ENCODE measurements around the gene TMEM108.

TMEM108 gene

DNA sequence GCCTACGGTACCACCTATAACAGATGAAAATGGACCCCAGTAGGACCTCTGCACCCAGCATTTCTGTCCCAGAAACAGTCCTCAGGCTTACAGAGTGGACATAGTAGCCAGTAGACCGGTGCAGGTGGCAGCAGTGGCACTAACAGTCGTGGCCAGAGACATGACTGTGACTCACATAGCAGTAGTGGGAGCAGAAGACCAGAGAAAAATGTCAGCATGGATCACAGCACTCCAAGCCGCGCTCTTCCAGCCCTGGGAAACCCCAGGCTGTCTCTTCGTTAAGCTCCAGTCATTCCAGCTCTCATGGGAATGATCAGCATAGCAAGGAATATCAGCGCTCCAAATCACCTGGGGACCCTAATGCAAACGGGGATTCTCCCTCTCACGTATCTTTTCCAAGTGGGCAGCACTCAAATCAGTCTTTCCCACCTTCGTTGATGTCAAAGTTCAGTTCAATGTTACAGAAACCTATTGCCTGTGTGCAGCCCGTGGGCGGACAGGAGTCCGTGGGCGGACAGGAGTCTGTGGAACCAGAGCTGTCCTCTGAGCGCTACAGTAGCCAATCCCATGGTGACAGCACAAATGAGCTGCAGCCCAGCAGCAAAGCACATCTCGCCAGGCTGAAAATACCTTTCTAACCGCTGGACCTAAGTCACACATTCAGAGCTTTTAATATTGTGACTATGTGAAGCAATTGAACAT, 372.2 kb downstream of the TMEM108 start:
- DNase-seq (ENCODE audit: low read depth in 3 of 3, low spot score in 1 of 3) = no peak

DNA sequence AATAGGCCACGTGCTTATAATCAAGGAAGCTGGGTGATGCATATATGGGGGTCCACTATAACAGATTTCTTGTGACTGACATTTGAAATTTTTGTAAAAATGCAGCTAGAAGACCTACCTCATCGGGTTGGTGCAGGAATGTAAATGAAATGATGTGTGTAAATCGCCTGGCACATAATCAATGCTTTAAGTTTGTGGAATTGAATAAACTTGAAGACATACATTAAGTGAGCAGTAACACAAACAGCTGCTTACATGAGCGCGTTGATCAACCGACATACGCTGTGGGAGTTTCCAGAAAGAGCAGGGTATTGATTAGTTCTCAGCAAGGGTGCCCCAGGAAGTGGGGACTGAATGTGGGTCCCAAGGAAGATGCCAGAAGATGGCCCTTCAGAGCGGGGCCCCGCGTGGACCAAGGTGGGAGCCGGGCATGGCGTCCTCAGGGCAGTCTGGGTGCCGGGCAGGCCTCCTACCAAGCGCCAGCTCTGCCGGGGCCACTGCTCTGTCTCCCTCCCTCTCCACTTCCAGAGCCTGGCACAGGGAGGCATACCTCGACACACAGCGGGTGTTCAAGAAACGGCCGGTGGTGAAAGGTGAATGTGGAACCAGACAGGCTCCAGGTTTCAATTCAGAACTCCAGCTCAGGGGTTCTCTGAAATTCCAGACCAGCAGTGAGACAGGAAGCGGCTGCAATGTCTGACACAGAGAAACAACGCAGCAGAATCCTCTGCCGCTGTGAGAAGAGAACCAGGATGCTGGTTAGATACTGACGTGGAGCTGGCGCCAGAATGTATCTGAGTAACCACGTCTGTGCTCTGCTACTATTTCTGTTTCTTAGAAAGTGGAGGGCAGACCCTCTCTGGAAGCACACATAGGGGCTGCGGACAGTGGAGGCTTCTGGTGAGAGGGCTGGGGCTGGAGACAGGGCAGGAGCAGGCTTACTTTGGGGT, 374.3 kb downstream of the TMEM108 start:
- DNase-seq (ENCODE audit: low read depth in 3 of 3, low spot score in 1 of 3) = no peak

DNA sequence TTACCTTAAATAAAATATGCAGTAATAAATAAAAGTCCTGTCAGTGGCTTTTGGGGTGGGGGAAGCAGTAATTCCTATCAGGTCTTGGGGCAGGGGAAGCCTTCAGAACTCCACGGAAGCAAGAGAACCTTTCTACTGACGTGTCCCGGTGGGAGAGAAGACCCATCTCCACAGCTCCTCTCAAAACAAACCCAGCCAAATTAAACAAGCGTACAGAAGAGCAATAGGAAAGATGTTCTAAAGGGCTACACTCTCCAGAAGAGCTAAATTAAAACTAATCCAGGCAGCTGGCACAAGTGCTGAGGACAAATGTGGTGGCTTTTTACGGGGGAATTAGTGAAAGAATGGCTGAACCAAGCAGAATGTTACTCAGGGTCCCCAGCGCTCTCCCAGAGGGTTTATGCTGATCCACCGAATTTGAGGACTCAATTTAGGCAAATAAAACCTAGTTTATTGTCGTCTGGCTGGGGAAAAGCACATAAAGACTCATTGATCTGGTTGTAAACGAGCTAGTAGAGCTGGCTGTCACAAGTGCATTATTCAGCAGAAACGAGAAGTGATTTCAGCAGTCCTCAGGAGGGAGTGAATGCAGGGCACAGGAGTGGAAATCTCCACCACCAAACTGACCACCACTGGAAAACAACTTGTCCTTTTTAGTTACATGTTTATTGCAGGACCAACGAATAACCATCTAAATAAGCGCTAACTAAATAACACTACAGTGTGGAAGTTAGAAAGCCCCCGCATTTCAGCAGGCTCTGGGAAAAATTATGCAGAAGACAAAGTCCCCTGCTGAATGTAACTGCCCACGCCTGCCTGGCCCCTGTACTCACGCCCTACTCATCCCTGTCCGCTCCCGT, 375.2 kb downstream of the TMEM108 start:
- no peak for DNase-seq (ENCODE audit: low read depth in 3 of 3, low spot score in 1 of 3)

DNA sequence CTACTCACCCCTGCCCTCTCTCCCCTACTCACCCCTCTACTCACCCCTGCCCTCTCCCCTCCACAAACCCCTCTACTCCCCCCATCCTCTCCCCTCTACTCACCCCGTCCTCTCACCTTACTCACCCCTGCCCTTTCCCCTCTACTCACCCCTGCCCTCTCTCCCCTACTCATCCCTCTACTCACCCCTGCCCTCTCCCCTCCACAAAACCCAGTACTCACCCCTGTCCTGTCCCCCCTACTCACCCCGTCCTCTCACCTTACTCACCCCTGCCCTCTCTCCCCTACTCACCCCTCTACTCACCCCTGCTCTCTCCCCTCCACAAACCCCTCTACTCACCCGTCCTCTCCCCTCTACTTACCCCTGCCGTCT, 375.8 kb downstream of the TMEM108 start:
- no peak for DNase-seq (ENCODE audit: low read depth in 3 of 3, low spot score in 1 of 3)

DNA sequence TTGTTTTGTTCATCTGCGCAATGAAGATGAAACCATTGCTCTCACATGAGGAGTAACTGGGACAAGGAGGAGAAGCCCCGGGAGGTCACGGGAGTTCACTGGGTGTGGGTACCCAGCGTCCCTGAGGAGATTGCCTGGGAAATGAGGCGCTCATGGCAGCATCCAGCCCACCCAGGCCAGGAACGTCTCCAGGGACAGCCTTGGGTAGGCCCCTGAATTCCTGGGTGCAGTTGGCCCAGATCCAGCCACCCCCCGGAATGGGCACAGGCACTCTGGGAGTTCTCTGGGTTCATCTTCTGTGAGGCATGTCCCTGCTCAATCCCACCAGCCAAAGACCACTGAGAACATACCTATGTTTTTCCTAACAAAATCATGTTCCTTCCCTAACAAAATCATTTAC, 380.2 kb downstream of the TMEM108 start:
- DNase-seq (ENCODE audit: low read depth in 3 of 3, low spot score in 1 of 3) = no peak

DNA sequence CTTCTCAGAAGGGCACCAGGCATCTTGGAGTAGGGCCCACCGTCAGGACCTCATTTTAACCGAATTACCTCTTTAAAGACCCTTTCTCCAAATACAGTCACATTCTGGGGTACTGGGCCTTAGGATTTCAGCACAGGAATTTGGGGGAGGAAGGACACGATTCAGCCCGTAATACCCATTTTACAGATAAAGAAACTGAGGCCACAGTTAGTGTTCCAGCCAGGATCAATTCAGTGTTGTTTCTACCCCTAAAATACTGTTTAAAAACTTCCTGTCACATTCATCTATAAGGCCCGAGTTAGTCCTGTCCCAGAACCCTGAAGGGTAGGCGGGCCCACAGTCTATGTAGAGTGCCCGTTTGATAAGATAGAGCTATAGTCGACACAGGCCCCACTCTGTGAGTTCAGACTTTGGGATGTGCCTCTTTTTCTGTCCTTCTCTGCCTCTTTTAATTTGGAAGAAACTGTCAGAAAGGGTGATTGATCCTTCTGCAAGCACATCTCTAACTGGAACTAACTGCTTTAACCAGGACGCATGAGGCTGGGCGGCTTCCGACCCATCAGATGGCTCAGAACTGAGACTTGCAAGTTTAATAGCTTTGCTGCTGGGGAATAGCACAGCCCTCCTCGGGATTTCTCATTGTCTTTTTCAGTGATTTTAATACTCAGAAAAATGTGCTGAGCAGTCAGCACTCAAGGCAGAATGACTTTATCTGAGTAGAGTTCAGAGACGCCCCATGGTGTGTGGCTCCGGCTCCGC, 381.1 kb downstream of the TMEM108 start:
- DNase-seq (ENCODE audit: low read depth in 3 of 3, low spot score in 1 of 3) = no peak

DNA sequence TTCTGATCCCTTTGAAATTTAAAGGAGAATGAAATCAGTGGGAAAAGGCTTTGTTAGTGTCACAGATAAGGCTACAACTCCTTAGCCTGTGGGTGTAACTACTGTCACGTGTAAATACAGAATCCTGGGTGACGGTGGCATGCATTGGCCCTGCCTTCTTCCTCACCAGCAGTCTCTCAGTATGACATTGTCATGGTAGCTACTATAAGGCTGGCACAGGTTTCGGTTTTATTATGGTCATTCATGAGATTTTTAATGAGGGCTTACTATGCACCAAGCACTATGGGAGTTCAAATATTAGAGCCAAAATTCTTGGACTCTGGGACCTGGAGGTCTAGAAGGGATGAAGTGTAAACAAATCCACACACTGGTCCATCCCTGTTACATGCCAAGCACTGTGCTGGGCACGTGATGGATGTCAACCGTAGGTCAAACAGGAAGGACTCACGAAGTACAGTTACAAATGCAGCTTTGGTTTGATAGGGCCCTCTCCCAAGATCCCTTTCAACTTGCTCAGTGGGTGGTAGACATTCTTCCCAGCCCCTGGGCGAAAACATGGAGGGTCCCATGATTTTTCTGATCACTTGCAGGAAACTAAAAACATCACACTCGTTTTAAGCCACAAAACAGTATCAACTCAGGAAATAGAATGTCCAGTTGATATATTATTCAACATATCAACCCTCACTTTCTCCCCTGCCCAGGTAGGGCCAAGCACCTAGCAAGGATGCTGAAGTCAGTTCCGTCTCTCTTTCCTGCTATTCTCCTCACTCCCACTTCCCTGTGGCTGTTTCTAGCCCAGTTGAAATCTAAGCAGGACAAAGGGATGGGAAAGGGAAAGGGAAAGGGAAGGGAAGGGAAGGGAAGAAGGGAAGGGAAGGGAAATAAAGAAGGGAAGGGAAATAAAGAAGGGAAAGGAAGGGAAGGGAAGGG, 387.0 kb downstream of the TMEM108 start:
- DNase-seq (ENCODE audit: low read depth in 3 of 3, low spot score in 1 of 3) = no peak

DNA sequence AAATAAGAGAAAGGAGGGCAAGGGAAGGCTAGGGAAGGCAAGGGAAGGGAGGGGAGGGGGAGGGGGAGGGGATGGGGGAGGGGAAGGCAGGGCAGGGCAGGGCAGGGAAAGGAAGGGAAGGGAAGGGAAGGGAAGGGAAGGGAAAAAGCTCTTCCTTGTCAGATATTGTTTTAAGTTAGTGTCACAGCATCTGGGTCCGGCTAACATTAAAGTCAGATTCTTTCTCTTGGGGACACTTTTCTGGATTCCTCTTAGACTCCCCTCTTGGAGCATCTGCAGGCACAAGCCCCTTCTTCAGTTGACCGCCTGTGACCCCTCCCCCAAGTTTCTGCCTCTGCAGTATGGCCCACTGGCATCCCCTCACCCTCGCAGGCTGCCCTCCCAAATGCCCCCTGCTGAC, 387.7 kb downstream of the TMEM108 start:
- DNase-seq (ENCODE audit: low read depth in 3 of 3, low spot score in 1 of 3) = no peak

DNA sequence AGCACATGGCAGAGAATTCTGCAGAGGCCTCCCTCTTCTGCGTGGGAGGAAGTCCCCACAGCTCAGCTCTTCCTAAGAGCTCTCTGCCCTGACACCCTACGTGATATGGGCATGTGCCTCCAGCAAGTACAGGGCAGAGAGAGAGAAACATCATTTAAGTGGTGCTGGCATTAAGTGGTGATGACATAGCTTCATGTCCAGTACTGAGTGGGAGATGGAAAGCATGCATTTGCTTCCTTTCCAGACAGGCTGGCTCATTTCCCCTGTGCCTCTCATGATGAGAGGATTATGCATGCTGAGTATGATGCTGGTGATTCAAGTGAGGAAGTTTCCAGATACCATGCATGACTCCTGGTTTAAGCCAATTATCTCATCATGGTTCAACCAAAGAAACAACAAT, 388.5 kb downstream of the TMEM108 start:
- DNase-seq (ENCODE audit: low read depth in 3 of 3, low spot score in 1 of 3) = no peak

DNA sequence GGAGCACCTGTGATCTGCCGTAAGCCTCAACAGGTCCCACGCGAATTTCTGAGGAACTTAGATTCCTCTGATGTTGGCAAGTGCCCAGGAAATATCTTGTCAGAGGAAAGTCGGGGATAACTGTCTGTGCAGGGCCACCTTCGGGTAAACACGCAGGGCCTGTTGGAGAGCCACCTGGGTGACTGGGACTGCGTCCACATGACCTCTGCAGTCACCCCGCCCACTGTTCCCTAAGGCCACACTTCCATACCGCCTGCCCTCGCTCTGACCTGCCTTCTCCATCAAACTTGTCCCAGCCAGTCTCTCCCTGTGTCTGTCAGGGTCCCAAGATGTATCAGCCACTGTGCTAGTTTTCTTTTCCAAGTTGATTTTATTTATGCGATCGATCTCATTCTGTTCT, 390.4 kb downstream of the TMEM108 start:
- no peak for DNase-seq (ENCODE audit: low read depth in 3 of 3, low spot score in 1 of 3)

DNA sequence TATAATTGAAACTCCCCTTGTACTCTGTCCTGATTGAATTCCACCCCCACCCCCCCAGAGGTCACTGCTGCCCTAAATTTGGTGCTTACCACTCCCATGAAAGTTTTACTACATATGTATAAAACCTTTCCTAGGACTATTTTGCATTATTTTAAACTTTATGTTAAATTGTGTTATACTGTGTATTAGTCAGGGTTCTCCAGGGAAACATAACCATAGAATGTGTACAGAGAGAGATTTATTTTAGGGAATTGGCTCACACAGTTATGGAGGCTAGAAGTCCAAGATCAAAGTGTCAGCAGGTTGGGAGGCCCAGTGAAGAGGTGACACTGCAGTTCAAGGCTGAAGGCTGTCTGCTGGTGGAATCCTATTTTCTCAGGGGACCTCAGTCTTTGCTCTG, 390.9 kb downstream of the TMEM108 start:
- DNase-seq (ENCODE audit: low read depth in 3 of 3, low spot score in 1 of 3) = no peak

DNA sequence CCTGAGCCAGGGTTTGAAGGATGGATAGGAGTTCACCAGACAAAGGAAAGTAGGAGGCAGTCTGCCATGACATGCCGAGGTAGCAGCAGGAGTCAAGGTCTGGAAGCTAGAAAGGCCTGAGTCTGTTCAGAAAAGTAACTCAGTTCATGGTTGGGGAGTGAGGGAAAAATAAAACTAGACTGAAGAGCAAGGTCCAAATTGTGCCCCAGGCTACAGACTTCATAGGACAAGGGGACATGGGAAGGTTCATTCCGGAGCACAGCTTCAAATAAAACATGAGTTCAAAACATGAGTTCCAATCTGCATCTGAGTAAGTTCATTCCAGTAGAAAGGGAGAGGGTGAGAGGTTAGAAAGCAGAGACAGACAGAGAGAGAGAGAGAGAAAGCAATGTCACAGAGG, 401.4 kb downstream of the TMEM108 start:
- DNase-seq (ENCODE audit: low read depth in 3 of 3, low spot score in 1 of 3) = no peak

DNA sequence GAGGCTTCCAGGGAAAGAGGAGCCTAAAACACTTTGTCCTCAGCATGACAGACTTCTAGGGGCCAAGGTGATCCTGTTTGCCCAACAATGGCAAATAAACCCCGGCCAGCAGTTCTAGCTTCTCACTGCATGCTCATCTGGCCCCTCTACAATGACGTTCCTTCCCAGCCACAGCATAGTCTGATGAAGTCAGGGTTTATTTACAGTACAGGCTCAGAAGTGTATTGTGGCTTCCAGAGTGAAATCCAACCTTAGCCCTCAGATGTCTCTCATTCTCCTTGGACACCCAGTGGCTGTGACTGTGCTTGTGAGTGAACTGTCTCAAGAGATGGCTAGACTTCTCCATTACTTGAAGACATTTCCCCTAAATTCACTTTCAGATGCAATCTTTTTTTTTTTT, 402.5 kb downstream of the TMEM108 start:
- no peak for DNase-seq (ENCODE audit: low read depth in 3 of 3, low spot score in 1 of 3)

DNA sequence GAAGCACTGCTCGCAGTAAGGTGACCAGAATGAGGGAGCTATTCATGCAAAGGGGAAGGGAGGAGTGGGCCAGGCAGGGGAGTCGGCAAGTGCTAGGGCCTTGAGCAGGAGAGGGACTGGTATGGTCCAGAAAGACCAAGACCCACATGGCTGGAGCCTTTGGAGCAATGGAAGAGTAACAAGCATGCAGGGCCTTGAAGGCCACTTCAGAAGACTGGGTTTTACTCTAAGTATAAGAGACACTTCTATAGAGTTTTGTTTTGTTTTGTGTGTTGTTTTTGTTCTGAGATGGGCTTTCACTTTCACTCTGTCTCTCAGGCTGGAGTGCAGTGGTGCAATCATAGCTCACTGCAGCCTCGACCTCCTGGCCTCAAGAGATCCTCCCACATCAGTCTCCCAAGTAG, 403.7 kb downstream of the TMEM108 start:
- no peak for DNase-seq (ENCODE audit: low read depth in 3 of 3, low spot score in 1 of 3)

DNA sequence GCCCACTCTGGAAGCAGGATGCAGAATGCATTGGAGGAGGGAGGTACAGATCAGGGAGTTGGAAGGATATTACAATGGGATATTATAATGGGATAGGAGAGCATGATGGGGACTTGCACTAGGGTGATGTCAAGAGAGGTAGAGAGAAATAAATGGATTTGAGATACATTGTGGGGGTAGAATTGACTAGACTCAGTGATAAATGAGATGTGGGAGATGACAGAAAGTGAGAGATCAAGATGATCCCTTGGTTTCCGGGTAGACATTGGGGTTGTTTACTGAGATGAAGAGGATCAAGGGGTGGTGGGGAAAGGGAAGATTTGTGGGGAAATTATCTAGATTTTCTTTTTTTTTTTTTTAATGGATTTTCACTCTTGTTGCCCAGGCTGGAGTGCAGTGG, 404.3 kb downstream of the TMEM108 start:
- DNase-seq (ENCODE audit: low read depth in 3 of 3, low spot score in 1 of 3) = no peak

DNA sequence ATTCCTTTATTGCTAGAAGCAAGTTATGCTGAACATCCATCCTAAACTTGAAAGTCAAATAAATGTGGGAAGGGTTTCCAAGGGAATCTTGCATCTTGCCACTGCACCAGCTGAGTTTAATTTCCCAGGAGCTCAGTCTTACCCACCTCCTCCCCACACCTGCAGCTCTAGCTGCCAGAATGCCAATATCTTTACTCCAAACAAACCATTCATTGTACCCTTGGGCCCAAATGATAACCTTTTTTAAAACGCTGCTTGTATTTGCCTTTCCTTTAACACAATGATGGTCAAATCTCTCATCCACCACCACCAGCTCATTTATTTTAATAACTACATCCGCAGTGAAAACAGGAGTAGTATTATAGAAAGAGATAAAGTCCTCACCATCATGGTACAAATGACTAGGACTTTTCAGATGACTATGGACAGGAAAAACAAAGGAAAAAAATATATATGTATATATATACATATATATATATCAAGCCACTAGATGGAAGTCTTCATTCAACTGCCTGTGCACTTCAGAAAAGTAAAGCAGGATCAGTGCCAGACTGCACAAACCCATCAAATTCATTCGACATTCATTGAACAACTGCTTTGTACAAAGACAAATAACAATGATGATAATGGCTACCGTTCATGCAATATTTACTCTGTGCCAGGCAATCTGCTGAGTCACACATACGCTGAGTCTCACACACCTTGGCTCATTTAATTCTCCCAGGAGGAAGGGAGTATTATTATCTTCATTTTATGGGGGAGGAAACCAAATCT, 405.6 kb downstream of the TMEM108 start:
- no peak for DNase-seq (ENCODE audit: low read depth in 3 of 3, low spot score in 1 of 3)

DNA sequence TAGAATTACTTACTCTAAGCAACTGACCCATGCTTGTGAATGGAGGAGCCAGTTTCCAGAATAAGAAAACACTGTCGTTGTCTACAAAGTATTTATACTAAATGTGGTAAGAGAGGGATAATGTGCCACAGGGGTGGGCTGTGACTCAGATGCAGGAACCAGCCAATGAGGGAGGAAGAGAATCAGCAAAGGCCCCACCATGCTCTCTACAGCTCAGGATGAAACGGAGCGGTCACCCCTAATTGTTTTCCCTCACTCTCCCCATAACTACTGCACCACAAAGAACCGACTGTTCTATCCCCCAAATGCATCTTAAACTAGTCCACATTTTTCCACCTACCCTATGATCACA, 406.2 kb downstream of the TMEM108 start:
- no peak for DNase-seq (ENCODE audit: low read depth in 3 of 3, low spot score in 1 of 3)

DNA sequence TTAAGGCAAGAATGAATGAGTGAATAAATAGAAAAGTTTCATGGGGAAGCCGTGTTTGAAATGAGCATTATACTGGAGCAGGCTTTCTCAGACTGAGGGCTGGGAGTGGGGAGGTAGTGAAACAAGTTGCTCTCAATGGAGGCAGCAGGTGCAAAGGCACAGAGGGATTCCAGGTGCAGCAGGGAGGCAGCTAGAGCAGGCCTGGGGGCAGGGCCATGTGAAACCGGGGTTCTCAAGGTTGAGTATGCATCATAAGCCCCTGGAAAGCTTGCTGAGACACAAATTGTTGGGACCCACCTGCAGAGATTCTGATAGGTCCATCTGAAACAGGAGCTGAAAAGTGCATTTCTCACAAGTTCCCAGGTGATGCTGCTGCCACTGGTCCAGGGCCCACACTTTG, 406.9 kb downstream of the TMEM108 start:
- no peak for DNase-seq (ENCODE audit: low read depth in 3 of 3, low spot score in 1 of 3)
